Fibroblast of skin of right quadriceps (primary cell): ENCODE results near the gene TGFBR2.
"Not testable (repeated sequence)": the region's sequence is repeated elsewhere in the genome, so short reads cannot be mapped to it uniquely, and the experiment has no call there.

Experiments used
- DNase-seq: peaks from one replicate; pipeline ENCODE4 v3.0.0-alpha.2; 2013

Gene TGFBR2

DNA sequence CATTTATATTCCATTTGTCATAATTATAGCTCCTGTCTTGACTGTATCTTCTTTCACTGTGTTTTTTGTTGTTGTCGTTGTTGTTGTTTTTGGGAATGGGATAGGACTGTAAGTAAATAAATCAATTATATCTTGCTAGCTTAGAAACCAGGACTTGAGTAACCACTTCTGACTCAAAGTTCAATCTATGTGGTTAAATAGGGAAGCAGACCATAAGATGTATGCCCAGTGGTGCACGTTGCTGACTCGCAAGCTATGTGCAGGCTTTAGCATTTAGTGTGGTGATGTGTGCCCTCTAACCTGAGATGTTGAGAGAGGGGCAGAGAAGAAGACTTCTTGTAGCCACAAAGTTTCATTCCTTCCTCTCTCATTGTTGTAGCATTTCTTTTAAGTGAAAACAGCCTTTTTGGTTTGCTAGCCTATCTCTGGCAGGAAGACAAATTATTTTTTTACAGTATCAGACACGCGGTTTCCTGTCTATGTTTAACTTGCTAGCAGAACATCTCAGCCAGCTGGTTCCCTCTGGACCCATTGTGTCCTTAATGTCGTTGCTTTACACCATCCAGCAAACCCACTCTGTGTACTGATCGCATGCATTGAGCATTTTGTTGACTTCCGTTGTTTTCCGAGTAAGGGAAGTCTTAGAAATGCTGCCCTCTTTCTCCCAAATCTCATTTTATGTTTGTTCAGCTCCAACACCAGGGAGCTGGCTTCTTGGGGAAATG lies 52.1 kb downstream of the TGFBR2 start:
- DNase-seq: peak; percentile 81

DNA sequence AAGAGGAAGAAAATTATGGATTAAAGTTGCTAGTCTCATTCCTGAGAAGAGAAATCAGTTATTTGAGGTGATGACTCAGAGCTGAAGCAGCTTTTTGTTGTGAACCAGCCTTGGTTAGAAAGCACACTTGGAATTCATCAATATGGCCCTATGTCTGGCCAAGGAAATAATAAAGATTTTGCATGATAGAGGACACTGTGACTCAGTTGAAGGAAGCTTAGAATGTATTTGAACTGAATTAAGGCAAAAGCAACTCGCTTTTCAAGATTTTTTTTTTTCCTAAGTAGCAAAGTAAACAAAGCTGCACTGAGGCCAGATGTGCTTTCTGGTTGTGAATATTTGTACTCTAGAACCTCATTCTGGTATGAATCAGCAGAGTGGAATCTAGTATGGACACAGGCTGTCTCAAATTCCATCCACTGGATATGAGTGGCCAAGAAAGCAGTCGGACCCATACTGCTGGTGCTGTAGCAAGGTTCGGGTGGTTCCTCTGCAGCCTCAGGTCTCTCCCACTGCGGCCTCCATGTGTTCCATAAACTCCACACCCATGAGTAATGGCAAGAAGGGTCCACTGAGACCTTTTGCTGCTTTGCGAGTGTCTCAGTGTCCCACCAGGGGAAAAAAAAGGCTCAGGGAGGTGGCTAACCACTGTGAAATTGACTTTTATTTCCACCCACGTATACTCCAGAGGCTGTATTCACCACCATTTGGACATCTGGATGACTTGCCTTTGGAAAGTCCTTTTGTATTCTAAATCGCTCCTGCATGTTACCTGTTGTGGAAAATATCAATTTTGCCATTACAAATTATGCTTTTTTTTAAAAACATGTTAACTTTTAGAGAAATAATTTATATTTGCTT lies 53.1 kb downstream of the TGFBR2 start:
- peak; percentile 98 for DNase-seq

DNA sequence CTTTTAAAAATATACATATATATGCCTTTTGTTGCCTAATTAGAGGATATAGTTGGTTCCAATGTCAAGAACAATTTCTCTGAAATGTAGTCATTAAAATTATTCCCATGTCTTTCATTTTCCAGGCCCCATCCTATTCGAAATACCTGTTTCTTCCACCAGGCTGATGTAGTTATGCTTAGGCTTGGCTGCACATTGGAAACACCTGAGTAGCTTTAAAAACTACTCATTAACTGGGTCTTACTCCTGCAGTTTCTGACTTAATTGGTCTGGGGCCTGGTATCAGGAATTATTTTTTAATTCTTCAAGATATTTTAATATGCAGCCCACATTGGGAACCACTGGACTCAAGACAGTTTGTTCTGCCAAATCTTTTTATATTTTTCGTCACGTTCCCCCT lies 53.7 kb downstream of the TGFBR2 start:
- DNase-seq: no peak

DNA sequence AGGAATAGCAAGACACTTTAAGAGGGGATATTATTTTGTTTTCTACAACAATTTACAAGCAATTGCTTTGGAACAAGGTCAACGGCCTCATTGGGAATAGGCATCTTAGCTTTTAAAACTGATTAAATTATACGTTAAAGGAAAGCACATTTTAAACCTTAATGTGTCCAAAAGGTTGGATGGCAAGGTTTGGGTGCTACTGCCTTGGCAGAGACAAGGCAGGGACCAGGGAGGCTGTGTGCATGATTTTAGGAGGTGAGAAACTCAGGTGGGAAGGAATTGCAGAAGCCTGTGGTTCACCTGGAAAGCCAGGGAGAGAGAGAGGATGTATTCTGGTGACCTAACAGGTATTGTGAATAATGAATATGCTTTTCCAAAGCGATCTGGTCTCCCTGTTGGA lies 54.3 kb downstream of the TGFBR2 start:
- DNase-seq: no peak

DNA sequence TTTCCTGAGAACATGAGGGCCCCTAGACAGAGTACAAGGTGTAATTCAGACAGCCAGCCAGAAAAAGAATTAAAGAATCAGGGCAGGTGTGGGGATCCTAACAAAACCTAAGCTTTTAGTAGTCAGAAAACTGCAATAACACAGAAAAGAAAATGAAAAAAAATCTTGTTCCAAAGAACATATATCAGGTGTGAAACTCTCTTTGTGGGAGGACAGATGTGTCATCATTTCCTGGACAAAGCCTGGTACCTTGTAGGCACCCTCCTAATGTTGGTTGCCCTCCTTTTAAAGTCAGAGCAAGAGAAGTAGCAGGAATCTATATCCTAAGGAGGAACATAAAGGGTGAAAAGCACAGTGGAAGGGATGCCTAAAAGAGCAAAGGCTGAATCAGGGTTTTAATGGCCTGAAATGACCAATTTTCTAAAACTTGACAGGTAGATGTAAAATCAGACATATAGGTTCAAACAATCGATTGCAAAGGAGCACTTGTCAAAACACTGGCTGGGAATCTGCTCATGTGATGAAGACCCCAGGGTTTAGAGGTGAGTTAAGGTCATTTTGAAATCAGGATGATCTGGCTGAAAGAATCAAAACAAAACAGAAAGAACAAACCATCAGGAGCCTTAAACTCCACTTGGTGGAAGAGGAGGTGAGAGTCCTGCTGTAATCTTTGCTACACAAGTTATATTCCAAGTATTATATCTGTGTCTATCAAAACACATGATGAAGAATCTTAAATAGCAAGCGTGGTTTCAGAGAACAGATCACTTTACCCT lies 54.9 kb downstream of the TGFBR2 start:
- no peak for DNase-seq

DNA sequence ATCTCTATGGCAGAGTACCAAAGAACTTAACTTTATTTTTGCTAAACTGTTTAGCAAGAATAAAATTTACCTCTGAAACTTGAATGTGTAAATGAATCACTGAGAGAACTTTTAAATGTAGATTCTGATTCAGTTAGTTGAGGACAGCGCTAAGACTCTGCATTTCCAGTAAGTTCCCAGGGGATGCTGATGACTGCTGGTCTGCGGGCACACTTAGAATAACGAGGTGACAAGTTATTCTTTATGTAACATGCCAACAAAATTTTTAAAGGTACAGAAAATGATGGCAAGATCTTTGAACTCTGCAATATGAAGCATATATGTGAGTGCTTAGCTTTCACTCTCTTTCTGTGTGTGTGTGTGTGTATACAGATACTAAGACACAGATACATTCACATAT lies 56.4 kb downstream of the TGFBR2 start:
- no peak for DNase-seq

DNA sequence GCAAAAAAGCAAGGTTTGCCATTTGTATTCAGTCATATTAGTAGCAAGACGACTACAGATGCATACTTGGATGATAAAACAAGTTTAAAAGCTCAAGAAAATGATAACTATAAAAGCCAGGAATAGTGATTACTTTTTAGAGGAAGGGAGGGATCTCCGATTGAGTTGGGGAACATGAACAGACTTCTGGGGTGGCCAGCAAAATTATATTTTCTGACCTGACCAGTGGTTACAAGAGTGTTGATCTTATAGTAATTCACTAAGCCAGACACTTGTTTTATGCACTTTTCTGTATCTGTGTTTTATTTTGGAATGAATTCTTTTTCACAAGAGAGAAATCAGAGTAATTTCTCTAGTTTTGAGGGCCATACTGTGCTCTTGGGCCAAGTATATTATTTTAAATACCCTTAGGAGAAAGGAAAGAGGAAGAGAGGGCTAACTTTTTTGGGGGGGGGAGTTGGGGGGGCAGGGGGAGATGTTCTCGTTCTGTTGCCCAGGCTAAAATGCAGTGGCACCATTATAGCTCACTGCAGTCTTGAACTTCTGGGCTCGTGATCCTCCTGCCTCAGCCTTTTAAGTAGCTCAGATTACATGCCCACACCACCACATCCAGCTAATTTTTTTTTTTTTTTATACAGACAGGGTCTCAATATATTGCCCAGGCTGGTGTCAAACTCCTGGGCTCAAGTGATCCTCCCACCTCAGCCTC lies 57.3 kb downstream of the TGFBR2 start:
- no peak for DNase-seq

DNA sequence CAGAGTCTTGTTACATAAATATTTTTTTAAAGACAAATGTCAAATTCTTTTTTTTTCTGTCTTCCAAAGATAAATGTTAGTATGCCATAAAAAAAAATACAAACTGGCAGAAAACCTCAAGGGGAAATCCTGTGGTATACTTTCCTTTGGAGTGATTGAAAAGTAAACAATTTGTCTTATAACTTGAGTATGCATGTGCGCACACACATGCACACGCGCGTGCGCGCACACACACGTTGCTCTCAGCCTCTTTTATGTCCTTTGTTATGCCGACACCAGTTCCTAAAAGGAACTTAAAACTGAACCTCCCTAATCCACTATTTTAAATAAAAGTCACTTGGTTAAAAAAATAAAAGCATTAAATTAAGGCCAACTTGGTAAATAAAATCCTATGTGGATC lies 58.1 kb downstream of the TGFBR2 start:
- DNase-seq: no peak

DNA sequence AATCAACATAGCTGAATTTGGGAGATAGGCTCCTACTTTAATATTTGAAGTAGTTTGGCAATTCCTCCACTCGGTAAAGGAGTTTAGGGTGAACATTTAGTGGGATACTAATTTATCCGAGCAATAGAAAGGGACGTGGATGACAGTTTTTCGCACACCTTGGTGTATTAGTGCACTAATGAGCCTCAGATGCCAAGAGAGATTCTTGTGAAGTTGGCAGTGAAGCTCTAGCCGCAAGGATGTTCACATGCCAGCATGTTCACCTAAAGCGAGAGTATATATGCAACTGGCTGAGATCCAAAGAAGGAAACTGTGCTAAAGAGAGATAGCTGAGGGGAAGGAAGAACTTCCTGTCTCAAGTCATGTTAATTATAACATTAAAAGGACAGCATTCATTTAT lies 58.5 kb downstream of the TGFBR2 start:
- DNase-seq: no peak

DNA sequence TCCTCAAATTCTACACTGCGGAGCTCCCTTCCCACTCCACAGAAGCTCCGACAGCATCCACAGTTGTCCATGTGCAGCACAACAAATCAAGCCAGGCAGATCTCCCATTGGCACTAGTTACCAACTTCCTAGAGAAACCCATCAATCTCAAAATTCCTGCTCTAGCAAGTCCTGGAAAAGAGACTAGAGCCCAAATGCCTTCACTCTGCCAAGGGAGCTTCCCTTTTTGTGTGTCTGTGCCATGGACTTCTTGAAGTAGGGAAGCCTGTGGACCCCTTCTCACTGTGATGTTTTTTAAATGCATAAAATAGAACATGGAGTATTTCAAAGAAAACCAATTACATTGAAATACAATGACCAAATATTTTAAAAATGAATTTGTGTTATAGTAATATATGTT lies 59.1 kb downstream of the TGFBR2 start:
- DNase-seq: no peak

DNA sequence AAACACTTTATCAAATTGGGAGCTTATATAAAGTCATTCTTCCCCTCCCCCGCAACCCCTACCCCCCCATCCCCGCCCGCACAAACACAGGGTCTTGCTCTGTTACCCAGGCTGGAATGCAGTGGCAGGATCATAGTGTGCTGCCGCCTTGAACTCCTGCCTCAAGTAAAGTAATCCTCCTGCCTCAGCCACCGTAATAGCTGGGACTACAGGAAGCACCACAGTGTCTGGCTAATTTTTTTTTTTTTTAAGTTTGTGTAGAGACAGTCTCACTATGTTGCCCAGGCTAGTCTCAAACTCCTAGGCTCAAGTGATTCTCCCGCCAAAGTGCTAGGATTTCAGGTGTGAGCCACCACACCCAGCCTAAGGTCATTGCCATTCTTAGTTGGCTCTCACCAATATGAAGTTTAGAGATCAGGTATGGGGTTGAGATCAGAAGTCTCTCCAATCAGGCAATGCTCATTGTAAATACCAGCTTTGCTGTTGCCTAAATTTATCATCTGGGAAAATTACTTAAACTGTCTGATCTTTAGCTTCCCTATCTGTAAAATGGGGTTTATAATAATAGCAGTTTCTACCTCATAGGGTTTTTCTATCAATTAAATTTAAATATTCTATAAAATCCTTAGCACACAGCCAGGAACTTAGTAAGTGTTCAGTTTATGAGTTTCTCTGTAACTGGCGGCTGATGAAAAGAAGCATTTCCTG lies 60.3 kb downstream of the TGFBR2 start:
- DNase-seq: no peak

DNA sequence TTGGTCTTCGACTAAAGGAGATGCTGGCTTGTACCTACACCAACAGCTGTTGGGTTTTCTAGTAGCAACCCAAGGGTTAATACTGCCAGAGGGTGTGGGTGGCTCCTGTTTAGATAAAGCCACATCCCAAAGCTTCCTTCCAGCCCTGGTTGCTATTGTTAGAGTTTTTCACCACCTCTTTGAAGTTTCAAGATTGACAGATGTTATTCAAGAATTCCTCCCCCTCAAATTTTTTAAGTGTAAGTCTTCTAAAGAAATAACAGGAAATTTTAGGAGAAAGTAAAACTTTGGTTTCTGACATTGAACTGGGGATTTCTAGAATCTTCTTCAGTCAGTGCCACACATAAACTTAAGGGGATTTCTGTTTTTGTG lies 60.9 kb downstream of the TGFBR2 start:
- DNase-seq: no peak

DNA sequence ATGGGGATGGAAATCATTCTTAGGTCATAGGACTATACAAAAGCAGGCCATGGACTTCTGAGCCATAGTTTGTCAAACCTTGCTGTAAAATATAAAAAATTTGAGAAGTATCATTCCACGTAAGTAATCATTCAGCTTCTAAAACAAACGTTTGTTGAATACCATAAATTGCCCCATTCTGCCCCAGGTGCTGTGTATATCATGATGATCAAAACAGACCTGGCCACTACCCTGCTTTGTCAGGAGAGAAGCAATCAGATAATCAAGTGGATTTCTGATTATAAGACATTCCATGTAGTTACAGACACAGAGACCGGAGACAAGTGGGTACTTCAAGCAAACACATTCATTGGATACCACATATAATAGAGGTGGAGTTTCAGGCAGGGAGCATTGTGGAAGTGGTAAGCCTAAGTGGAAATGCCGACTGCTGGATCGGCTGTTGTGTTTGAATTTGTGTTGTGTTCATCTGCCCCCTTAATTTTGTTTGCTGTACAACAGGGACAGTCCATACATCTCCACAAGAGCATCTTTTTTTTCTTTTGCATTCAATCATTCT lies 61.7 kb downstream of the TGFBR2 start:
- DNase-seq: no peak

DNA sequence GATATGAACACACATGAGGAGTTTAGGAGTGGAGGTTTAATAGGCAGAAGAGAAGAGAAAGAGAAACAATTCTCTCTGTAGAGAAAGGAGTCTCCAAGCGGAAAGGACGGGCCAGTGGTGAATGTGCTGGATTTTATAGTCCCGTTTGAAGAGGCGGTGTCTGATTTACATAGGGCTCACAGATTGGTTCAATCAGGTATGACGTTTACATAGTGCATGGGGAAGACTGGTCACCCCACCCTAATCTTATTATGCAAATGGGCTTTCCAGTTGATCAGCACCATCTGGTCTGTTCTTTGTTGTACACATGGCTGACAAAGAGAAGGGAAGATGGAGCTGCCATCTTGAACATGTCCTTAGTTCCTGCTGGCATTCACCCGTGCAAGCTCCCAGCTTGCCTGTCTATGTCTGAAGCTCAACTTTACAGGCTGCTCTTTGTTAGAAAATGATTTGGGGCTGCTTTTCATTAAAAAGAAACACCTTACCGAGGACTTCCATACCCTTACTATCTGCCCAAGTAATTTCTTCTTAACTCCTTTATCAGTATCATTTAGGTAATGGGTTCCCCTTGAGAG lies 63.0 kb downstream of the TGFBR2 start:
- DNase-seq: not testable (repeated sequence)

DNA sequence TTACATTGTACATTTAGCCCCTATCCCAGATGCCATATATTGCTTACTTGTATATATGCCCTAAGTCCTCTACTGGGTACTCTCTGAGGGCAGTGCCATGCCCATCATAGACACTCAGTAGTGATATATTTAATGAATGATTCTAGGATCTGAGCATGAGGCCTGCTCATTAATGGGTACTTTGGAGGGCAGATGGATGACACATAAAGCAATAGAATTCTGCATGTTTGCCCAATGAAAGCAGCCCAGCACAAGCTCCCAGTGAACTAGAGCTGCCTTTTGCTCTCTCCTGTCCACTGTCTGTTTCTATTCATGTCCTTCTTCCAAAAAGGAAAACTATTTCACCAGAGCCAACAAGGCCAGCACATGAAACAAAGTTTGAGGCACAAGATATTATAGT lies 63.9 kb downstream of the TGFBR2 start:
- no peak for DNase-seq

DNA sequence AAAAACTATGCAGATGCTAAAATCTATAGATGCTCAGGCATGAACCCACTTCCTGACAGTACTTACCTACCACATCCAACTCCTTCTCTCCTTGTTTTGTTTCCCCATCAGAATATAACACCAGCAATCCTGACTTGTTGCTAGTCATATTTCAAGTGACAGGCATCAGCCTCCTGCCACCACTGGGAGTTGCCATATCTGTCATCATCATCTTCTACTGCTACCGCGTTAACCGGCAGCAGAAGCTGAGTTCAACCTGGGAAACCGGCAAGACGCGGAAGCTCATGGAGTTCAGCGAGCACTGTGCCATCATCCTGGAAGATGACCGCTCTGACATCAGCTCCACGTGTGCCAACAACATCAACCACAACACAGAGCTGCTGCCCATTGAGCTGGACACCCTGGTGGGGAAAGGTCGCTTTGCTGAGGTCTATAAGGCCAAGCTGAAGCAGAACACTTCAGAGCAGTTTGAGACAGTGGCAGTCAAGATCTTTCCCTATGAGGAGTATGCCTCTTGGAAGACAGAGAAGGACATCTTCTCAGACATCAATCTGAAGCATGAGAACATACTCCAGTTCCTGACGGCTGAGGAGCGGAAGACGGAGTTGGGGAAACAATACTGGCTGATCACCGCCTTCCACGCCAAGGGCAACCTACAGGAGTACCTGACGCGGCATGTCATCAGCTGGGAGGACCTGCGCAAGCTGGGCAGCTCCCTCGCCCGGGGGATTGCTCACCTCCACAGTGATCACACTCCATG lies 65.3 kb downstream of the TGFBR2 start:
- DNase-seq: no peak

DNA sequence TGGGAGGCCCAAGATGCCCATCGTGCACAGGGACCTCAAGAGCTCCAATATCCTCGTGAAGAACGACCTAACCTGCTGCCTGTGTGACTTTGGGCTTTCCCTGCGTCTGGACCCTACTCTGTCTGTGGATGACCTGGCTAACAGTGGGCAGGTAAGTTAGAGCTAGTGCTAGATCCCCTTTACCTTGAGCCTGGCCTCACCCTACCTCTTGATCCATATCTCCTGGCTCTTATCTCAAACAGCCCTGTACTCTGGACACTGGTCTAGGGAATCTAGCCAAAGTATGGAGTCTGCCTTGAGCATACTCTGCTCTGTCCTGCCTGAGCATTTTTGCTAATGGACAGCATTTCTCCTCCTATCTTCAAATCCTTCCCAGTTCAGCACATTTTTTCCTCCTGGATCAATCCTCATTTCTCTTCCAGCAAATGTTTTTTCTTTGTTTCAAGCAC lies 65.9 kb downstream of the TGFBR2 start:
- no peak for DNase-seq

DNA sequence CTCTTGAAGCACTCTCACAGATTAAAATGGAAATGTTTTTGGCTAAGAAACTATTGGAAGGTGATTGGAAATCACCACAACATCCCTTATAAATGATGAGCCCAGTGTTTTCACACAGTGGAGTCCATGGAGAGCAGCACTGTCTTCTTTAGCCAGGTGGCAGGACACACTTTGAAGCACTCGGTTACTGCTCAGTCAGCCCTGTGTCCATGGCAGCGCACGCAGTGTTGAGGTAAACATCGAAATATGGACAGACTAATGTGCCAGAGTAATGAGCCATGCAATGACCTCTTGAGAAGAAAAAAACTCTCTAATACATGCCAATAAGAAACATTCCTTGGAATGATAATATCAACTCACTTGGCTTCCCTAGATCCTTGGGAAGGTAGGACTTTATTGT lies 66.6 kb downstream of the TGFBR2 start:
- DNase-seq: no peak

DNA sequence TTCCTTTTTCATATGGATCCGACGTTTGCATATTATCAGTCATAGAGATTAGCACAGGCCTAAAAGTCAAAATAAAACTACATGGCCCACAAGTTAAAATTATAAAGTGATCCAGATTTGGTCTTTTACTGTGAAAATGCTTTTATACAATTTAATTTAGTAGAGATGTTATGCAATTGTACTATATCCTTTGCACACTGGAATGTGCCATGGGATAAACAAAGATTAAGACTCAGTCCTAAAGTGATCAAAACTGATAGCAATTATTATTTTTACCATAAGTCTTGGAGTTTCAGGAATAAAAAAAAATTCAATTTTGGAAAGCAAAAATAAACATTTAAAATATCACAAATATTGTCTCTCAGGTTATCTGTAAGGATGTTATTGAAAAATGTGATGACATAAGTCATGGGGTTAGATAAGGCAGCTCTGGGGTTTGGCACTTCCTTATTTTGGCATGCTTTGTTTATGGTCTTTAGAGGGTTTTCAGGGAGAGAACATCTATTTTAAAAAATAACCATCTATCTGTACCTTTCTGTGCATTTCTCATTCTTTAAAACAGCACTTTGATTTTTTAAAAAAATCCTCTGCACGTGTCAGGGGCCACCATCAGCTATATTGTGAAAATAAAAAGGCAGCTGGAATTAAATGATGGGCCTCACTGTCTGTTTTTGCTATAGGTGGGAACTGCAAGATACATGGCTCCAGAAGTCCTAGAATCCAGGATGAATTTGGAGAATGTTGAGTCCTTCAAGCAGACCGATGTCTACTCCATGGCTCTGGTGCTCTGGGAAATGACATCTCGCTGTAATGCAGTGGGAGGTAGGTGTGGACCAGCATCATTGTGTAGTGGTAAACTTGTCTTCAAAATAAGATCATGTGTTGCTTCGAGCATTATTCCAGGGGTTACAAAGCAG lies 67.3 kb downstream of the TGFBR2 start:
- no peak for DNase-seq

DNA sequence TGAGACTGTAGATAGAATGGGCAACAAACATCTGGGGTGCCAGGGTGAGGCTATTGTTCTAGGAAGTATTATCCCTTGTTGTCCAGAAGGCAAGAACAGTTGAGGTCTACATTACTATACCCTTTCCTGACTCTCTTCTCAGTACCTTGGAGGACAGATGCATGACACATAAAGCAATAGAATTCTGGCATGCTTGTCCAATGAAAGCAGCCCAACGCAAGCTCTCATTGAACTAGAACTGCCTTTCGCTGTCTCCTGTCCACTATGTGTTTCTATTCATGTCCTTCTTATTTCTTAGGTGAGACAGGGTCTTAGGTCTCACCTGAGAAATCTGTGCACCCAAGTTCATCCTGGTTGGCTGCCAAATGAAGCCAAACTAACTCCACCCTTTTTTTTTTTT lies 68.6 kb downstream of the TGFBR2 start:
- DNase-seq: no peak
